ENCODE measurements around the gene MYRFL.
"Not testable (repeated sequence)": the region's sequence is repeated elsewhere in the genome, so short reads cannot be mapped to it uniquely, and the experiment has no call there.

The MYRFL gene

GRCh38 chr12:69824966-69825560 lies at the start of gene MYRFL:
MYRFL (plus strand) TSS chr12:69825227; CDS start chr12:69825518, 291 bp downstream.
- no peak for DNase-seq

- no peak for DNase-seq
These were observed 45.1 kb upstream of the MYRFL start for GRCh38 chr12:69779928-69780327.

GRCh38 chr12:69783365-69783764 lies 41.7 kb upstream of the MYRFL start:
- no peak for DNase-seq

GRCh38 chr12:69789351-69789750 lies 35.7 kb upstream of the MYRFL start:
- DNase-seq = no peak

GRCh38 chr12:69792533-69792932 lies 32.5 kb upstream of the MYRFL start:
- DNase-seq = no peak

GRCh38 chr12:69807101-69807897 lies 17.7 kb upstream of the MYRFL start:
- DNase-seq = not testable (repeated sequence)

- no peak for DNase-seq
These were observed 14.0 kb upstream of the MYRFL start for GRCh38 chr12:69810870-69811498.

- DNase-seq = no peak
These were observed 8.9 kb upstream of the MYRFL start for GRCh38 chr12:69816082-69816481.

GRCh38 chr12:69821032-69821455 lies 4.0 kb upstream of the MYRFL start:
- no peak for DNase-seq

GRCh38 chr12:69821456-69822159 lies 3.4 kb upstream of the MYRFL start:
- DNase-seq = no peak

- DNase-seq = no peak
These were observed 2.7 kb upstream of the MYRFL start for GRCh38 chr12:69822201-69822860.

- DNase-seq = no peak
These were observed 999 bp upstream of the MYRFL start for GRCh38 chr12:69824028-69824427.

GRCh38 chr12:69828897-69829296 lies 3.9 kb downstream of the MYRFL start:
- DNase-seq = no peak

- DNase-seq = no peak
These were observed 8.7 kb downstream of the MYRFL start for GRCh38 chr12:69833696-69834095.

- DNase-seq = no peak
These were observed 9.1 kb downstream of the MYRFL start for GRCh38 chr12:69834147-69834546.

- DNase-seq = no peak
These were observed 9.5 kb downstream of the MYRFL start for GRCh38 chr12:69834576-69834975.

- DNase-seq = no peak
These were observed 10.1 kb downstream of the MYRFL start for GRCh38 chr12:69835081-69835480.

GRCh38 chr12:69836015-69836414 lies 11.0 kb downstream of the MYRFL start:
- DNase-seq = no peak

- no peak for DNase-seq
These were observed 12.2 kb downstream of the MYRFL start for GRCh38 chr12:69837191-69837590.

- DNase-seq = no peak
These were observed 12.8 kb downstream of the MYRFL start for GRCh38 chr12:69837657-69838415.

- DNase-seq = no peak
These were observed 15.7 kb downstream of the MYRFL start for GRCh38 chr12:69840727-69841126.

- no peak for DNase-seq
These were observed 18.6 kb downstream of the MYRFL start for GRCh38 chr12:69843608-69844007.
